Rectal smooth muscle tissue (tissue), 1 donor: ENCODE measurements around the gene CRHR2.
A peak's percentile ranks its signal among the peaks of the same experiment; 100 is the strongest.
"Not testable (repeated sequence)": the region's sequence is repeated elsewhere in the genome, so short reads cannot be mapped to it uniquely, and the experiment has no call there.

ENCODE experiments used
- H3K27ac ChIP-seq: one replicate; pipeline ENCODE4 v1.7.0; 2013; ENCODE audit warnings: low read depth, low read length, inconsistent platforms
- H3K27me3 ChIP-seq: one replicate; pipeline ENCODE4 v1.7.0; 2013; ENCODE audit warnings: low read length; ENCODE audit not compliant: control insufficient read depth, insufficient read depth
- H3K36me3 ChIP-seq: one replicate; pipeline ENCODE4 v1.7.0; 2013; ENCODE audit warnings: low read length; ENCODE audit not compliant: control insufficient read depth, insufficient read depth
- H3K4me1 ChIP-seq: one replicate; pipeline ENCODE4 v1.7.0; 2013; ENCODE audit warnings: low read length; ENCODE audit not compliant: control insufficient read depth, insufficient read depth
- H3K4me3 ChIP-seq: one replicate; pipeline ENCODE4 v1.7.0; 2013; ENCODE audit warnings: low read length
- H3K9ac ChIP-seq: one replicate; pipeline ENCODE4 v1.7.0; 2013; ENCODE audit warnings: low read length

CRHR2 gene

GRCh38 chr7:30644286-30644955 lies 37.8 kb downstream of the CRHR2 start:
- H3K27ac ChIP-seq, result no peak overlapping the region
- no peak overlapping the region for H3K4me3 ChIP-seq
- H3K27me3 ChIP-seq, result no peaks in the 10 kb centered on the region
- no peak overlapping the region for H3K9ac ChIP-seq
- no peaks in the 10 kb centered on the region for H3K36me3 ChIP-seq
- no peaks in the 10 kb centered on the region for H3K4me1 ChIP-seq

- Histone ChIP-seq H3K27ac (no peak overlapping the region), H3K9ac (no peak overlapping the region), H3K4me3 (peak overlapping the region; percentile 21), H3K4me1 (no peaks in the 10 kb centered on the region), H3K36me3 (no peaks in the 10 kb centered on the region), H3K27me3 (no peaks in the 10 kb centered on the region)
Measured at GRCh38 chr7:30642789-30643188, 39.5 kb downstream of the CRHR2 start.

GRCh38 chr7:30642322-30642721 lies 39.9 kb downstream of the CRHR2 start:
- H3K27ac ChIP-seq, H3K9ac ChIP-seq, H3K4me1 ChIP-seq, H3K27me3 ChIP-seq, H3K4me3 ChIP-seq, H3K36me3 ChIP-seq: not testable (repeated sequence)

GRCh38 chr7:30635798-30636197 lies 46.5 kb downstream of the CRHR2 start:
- Histone ChIP-seq H3K4me1 (no peaks in the 10 kb centered on the region), H3K27ac (no peak overlapping the region), H3K9ac (no peak overlapping the region), H3K27me3 (no peaks in the 10 kb centered on the region), H3K36me3 (peaks cover 14% of the 10 kb centered on the region), H3K4me3 (no peak overlapping the region)

GRCh38 chr7:30634634-30635201 lies 47.5 kb downstream of the CRHR2 start:
- Histone ChIP-seq H3K27ac (no peak overlapping the region), H3K36me3 (peaks cover 14% of the 10 kb centered on the region), H3K4me3 (no peak overlapping the region), H3K27me3 (no peaks in the 10 kb centered on the region), H3K4me1 (no peaks in the 10 kb centered on the region), H3K9ac (no peak overlapping the region)

GRCh38 chr7:30634193-30634626 lies 48.0 kb downstream of the CRHR2 start:
- H3K27me3 ChIP-seq, result no peaks in the 10 kb centered on the region
- H3K4me1 ChIP-seq, result no peaks in the 10 kb centered on the region
- no peak overlapping the region for H3K4me3 ChIP-seq
- H3K36me3 ChIP-seq, result peaks cover 18% of the 10 kb centered on the region
- no peak overlapping the region for H3K9ac ChIP-seq
- no peak overlapping the region for H3K27ac ChIP-seq

- Histone ChIP-seq H3K27ac (no peak overlapping the region), H3K4me1 (no peaks in the 10 kb centered on the region), H3K36me3 (peaks cover 21% of the 10 kb centered on the region)
Measured at GRCh38 chr7:30633223-30633622, 49.0 kb downstream of the CRHR2 start.

GRCh38 chr7:30630986-30631385 lies 51.3 kb downstream of the CRHR2 start:
- Histone ChIP-seq H3K4me3 (no peak overlapping the region), H3K27me3 (no peaks in the 10 kb centered on the region), H3K36me3 (peaks cover 26% of the 10 kb centered on the region)

More at GRCh38 chr7:30633223-30633622, 49.0 kb downstream of the CRHR2 start:
- Histone ChIP-seq H3K27me3 (no peaks in the 10 kb centered on the region), H3K9ac (no peak overlapping the region), H3K4me3 (no peak overlapping the region)

GRCh38 chr7:30627026-30627425 lies 55.2 kb downstream of the CRHR2 start:
- no peak overlapping the region for H3K4me3 ChIP-seq
- no peak overlapping the region for H3K27ac ChIP-seq
- H3K36me3 ChIP-seq, result peaks cover 23% of the 10 kb centered on the region
- no peaks in the 10 kb centered on the region for H3K4me1 ChIP-seq
- H3K9ac ChIP-seq, result no peak overlapping the region
- H3K27me3 ChIP-seq, result no peaks in the 10 kb centered on the region

More at GRCh38 chr7:30630986-30631385, 51.3 kb downstream of the CRHR2 start:
- no peak overlapping the region for H3K9ac ChIP-seq
- H3K27ac ChIP-seq, result no peak overlapping the region
- no peaks in the 10 kb centered on the region for H3K4me1 ChIP-seq

- Histone ChIP-seq H3K27me3 (no peaks in the 10 kb centered on the region), H3K9ac (no peak overlapping the region), H3K27ac (no peak overlapping the region), H3K4me3 (no peak overlapping the region), H3K36me3 (peaks cover 23% of the 10 kb centered on the region), H3K4me1 (no peaks in the 10 kb centered on the region)
Measured at GRCh38 chr7:30625283-30625682, 57.0 kb downstream of the CRHR2 start.

- Histone ChIP-seq H3K27ac (no peak overlapping the region), H3K36me3 (peaks cover 20% of the 10 kb centered on the region), H3K9ac (no peak overlapping the region), H3K4me3 (no peak overlapping the region), H3K4me1 (no peaks in the 10 kb centered on the region), H3K27me3 (no peaks in the 10 kb centered on the region)
Measured at GRCh38 chr7:30618961-30619360, 63.3 kb downstream of the CRHR2 start.

- Histone ChIP-seq H3K27me3 (no peaks in the 10 kb centered on the region), H3K9ac (no peak overlapping the region), H3K4me1 (no peaks in the 10 kb centered on the region), H3K36me3 (peaks cover 28% of the 10 kb centered on the region), H3K27ac (no peak overlapping the region), H3K4me3 (no peak overlapping the region)
Measured at GRCh38 chr7:30618080-30618676, 64.1 kb downstream of the CRHR2 start.

GRCh38 chr7:30617359-30617758 lies 64.9 kb downstream of the CRHR2 start:
- no peaks in the 10 kb centered on the region for H3K27me3 ChIP-seq
- no peak overlapping the region for H3K27ac ChIP-seq
- H3K36me3 ChIP-seq, result peaks cover 34% of the 10 kb centered on the region
- no peak overlapping the region for H3K9ac ChIP-seq
- H3K4me3 ChIP-seq, result no peak overlapping the region
- H3K4me1 ChIP-seq, result no peaks in the 10 kb centered on the region
